GM12891 (cell line): ENCODE results near the gene CARD19.
"Not testable (repeated sequence)": the region's sequence is repeated elsewhere in the genome, so short reads cannot be mapped to it uniquely, and the experiment has no call there.

ENCODE experiments used
- PAX5 ChIP-seq: IDR thresholded peaks from 2 replicates; pipeline ENCODE4 v1.6.1; 2011; ENCODE audit warnings: low read length, moderate library complexity, mild to moderate bottlenecking; ENCODE audit not compliant: insufficient read depth, severe bottlenecking
- POLR2A ChIP-seq: IDR thresholded peaks from 2 replicates; pipeline ENCODE4 v1.6.1; 2011; ENCODE audit warnings: low read depth, low read length, control low read depth
- POLR2AphosphoS5 ChIP-seq: IDR thresholded peaks from 2 replicates; pipeline ENCODE4 v1.6.1; 2011; ENCODE audit warnings: low read depth, low read length, control low read depth
- POU2F2 ChIP-seq: IDR thresholded peaks from 2 replicates; pipeline ENCODE4 v1.6.1; 2011; ENCODE audit warnings: low read depth, mild to moderate bottlenecking, control low read depth, low read length, moderate library complexity
- TAF1 ChIP-seq: IDR thresholded peaks from 2 replicates; pipeline ENCODE4 v1.6.1; 2011; ENCODE audit warnings: low read depth, low read length, control low read depth

- not testable (repeated sequence) for TF ChIP-seq POLR2AphosphoS5, POLR2A, TAF1, PAX5, POU2F2
Measured at GRCh38 chr9:93117521-93117920, 21.5 kb downstream of the CARD19 start.
